HG02870 (cell line): ENCODE measurements around the gene PARP11.
"Not testable (repeated sequence)": the region's sequence is repeated elsewhere in the genome, so short reads cannot be mapped to it uniquely, and the experiment has no call there.

Experiments
- ATAC-seq: cut with Tn5 transposase; IDR thresholded peaks from one replicate; pipeline ENCODE4 v1.9.1; 2021; ENCODE audit warnings: mild to moderate bottlenecking, moderate library complexity; ENCODE audit not compliant: unreplicated experiment

PARP11 gene

DNA sequence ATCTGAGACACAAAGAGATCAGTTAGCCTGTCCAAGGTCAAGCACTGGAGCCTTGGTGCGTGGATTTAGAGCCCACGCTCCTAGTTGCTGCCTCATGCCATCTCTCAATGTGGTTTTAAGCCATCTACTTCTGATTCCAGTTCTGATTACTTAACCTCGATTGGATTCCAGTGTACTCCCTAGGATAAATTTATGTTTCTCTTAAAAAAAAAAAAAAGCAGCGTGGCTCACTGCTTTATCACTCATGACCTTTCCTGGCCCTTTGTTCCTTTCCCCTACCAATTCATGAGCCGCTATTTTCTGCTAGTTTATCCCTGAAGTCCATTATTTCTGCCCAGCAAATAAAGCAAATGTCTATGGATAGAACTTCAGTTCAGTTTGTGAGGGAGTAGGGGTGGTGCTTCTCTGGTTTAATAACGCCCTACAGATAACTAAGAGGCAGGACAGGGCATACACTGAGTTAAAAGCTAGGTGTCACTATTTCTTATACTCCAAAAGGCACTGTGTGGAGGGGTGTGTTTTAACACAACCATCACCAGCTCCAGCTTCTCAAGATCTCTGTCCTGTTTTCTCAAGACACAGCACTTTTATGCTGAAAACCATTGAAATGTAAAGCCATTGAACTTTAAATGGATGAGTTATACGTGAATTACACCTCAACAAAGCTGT, 9.8 kb upstream of the PARP11 start:
- ATAC-seq, result no peak

DNA sequence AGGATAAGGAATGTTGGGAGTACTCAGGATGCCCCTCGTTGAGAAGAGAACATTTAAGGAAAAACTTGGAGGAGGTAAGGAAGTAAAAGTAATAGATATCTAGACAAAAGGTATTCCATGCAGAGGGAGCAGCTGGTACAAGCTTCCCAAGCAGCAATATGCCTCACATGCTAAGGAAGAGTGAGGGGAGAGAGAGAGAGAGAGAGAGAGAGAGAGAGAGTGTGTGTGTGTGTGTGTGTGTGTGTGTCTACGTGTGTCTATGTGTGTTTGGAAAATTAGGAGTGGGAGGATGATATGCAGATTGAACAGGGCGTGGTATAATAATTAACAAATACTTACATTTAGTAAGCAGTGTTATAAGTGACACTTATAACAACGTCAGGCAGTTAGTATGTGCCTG, 9.2 kb upstream of the PARP11 start:
- ATAC-seq, result no peak

DNA sequence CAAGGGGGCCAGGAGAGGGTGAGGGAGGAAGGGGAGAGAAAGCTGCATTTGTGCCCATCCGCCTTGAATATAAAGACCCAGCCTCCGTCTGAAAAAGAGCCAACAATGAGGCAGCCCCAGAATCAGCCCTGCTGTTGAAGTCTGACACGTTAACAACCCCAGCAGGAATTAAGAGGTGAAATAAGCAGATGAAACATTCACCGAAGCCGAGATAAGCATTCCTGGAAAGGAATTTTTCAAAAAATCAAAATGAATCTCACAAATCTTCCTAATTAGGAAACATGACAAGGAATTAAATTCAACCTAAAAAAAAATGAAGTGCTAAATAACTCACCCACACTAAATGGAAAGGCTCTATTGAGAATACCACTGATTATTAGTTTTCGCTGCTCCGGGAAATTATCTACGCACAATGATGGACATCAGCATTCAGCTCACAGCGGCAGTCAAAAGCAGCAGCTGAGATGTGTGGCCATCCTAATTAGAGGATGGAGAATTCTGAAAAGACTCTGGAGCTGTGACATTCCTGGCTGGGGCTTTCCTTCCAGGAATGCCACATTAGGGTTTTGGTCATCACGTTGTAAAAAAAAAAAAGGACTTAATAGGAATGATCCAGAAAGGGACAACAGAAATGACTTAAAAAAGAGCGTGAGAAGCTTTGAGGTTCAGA, 8.2 kb upstream of the PARP11 start:
- ATAC-seq, result no peak

DNA sequence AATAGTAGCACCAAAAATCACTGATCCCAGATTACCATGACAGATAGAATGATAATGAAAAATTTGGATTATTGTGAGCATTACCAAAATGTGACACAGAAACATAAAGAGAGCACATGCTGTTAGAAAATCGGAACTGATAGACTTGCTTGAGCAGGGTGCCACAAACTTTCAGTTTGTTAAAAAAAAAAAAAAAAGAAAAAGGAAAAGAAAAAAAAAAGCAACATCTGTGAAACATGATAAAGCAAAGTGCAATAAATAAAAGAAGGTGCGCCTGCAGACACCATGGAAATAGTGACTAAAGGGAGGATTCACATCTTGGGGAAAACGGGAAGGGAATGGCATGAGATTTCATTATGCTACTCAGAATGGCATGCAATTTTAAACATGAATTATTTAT, 6.6 kb upstream of the PARP11 start:
- ATAC-seq, result no peak

DNA sequence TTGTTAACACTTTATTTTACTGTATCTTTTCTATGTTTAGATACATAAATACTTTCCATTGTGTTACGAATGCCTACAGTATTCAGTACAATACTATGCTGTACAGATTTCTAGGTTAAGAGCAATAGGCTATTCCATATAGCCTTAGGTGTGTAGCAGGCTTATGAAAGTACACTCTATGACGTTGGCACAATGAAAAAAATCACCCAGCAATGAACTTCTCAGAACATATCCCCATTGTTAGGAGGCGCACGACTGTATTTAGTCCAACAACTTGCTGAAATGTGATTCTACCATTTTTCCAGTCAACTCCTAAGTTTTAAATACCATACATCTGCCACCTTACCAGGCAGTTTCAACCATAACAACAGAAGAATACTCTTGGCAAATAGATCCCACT, 1.8 kb downstream of the PARP11 start:
- ATAC-seq, result no peak

DNA sequence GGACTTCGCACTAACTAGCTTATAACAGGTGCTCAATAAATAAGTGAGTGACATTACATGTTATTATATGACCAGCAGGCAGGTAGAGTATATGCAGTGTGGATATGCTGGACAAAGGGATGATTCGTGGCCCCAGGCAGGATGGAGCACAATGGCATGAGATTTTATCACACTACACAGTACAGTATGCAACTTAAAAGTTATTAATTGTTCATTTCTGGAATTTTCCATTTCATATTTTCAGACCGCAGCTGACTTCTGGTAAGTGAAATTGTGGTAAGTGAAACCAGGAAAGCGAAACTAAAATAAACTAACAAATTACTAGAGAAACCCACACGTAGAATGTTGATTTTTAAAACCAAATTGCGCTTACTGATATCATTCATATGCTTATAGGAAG, 3.3 kb downstream of the PARP11 start:
- no peak for ATAC-seq

DNA sequence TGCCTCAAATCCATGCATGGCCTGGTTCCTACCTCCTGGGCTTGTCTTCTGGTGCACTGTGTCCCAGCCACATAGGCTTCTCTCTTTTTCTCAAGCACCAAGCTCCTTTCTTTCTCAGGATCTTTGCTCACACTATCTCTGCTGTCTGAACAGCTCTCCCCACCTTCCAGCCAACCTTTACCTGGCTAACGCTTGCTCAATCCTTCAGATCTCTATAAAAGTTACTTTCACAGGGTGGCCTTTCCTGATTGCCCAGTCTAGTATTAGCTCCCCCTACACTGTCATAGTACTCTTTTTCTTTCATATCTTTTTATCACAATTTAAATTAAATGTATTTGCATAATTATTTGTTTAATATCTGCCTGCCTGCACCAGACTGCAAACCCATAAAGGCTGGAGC, 3.8 kb downstream of the PARP11 start:
- no peak for ATAC-seq

DNA sequence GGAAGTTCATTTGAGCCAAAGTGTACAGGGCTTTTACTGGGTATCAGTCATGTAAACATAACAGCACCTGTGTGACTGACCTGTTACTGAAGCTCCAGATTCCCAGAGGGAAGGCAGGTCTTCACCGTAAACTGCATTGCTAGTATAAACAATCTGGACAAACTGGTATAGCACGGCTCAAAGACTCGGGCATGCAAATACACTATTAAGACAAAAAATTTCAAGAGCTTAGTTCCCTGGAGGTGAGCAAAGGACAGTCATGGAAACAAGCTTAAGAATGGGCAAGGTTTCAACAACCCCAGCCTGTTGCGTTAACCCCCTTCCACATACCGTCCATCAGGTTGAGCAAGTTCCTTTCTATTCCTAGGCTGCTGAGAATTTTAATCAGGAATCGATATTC, 9.4 kb downstream of the PARP11 start:
- ATAC-seq, result no peak

DNA sequence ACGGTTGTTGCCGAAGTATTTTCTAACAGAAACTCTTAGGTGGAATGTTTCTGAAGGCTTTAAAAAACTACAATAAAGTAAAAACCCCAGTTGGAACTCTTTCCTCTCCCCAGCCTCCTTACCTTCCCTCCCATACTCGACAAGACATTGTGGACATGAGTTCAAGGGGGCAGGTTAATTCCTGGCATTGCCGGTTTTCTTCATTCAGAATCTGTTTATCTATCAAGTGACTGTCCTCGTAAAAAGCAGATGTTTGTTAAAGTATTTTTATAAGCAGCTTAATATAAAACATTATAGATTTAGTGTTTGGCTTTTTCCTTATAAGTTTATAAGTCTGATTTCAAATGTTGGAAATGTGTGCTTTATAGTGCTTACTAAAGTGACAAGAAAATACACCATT, 30.7 kb downstream of the PARP11 start:
- ATAC-seq, result no peak

DNA sequence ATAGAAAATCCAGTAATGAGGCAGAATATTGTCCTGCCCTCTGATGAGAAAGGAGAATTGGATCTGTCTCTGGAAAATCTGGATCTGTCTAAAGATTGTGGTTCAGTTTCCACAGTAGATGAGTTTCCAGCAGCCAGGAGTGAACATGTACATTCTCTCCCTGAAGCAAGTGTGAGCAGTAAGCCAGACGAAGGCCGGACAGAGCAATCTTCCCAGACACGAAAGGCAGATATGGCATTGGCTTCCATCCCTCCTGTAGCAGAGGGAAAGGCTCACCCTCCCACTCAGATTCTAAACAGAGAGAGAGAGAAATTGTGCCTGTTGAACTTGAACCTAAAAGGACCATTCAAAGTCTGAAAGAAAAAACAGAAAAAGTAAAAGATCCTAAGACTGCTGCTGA, 31.4 kb downstream of the PARP11 start:
- no peak for ATAC-seq

DNA sequence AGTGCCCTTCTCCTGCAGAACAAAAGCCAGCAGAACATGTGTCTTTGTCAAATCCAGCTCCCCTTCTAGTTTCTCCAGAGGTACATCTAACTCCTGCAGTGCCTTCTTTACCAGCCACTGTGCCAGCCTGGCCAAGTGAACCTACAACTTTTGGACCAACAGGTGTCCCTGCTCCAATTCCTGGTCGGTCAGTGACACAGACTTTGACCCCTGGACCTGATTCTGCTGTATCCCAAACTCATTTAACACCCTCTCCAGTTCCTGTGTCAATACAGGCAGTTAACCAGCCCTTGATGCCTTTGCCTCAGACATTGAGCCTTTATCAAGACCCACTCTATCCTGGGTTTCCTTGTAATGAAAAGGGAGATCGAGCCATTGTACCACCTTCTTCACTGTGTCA, 32.4 kb downstream of the PARP11 start:
- not testable (repeated sequence) for ATAC-seq

DNA sequence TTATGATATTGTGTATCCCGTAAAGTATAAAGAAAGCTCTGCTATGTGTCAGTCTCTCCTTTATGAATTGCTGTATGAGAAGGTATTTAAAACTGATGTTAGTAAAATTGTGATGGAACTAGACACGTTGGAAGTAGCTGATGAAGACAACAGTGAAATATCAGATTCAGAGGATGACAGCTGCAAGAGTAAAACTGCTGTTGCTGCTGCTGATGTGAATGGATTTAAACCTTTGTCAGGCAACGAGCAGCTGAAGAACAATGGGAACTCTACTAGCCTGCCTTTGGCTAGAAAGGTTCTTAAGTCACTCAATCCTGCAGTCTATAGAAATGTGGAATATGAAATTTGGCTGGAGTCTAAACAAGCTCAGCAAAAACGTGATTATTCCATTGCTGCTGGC, 33.5 kb downstream of the PARP11 start:
- ATAC-seq, result not testable (repeated sequence)

DNA sequence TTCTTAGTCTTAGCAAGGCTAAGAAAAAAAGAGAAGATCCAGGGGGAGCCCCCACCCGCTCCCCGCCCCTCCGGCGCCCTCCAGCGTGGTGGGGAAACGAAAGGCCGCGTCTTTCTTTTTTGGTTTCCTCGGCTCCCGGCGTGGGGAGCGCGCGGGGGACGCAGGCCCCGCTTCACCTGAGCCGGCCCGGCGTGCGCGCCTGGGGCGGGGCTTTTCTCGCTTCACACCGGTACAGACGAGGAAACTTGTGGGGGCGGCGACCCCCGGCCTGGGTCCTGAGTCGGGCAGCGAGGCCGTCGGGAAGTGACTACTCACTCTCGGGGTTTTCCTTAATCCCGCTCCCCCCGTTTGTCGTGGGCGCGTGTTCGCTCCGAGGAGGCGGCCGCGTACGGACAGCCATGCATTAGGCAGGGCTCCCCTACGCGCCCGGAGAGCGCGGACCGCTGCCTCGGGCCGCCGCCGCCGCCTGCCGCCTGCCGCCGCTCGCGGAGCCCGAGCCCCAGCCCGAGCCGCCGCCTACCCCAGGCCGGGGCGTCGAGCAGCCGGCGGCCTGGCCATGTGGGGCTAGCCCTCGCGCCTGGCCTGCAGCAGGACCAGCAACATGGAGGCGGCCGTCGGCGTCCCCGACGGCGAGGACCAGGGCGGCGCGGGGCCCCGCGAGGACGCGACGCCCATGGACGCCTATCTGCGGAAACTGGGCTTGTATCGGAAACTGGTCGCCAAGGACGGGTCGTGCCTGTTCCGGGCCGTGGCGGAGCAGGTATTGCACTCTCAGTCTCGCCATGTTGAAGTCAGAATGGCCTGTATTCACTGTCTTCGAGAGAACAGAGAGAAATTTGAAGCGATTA, 34.3 kb downstream of the PARP11 start:
- not testable (repeated sequence) for ATAC-seq

DNA sequence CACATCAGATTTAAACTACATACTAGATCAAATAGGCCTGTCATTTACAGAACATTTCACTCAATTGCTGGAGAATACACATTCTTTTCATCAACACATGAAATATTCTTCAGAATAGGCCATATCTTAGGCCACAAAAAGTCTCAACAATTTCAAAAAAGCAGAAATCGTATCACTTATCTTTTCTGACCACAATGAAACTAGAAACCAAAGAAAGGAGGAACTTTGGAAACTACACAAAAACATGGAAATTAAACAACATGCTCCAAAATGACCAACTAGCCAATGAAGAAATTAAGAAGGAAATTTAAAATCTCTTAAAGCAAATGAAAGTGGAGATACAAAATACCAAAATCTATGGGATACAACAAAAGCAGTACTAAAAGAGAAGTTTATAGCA, 35.1 kb downstream of the PARP11 start:
- ATAC-seq, result no peak

DNA sequence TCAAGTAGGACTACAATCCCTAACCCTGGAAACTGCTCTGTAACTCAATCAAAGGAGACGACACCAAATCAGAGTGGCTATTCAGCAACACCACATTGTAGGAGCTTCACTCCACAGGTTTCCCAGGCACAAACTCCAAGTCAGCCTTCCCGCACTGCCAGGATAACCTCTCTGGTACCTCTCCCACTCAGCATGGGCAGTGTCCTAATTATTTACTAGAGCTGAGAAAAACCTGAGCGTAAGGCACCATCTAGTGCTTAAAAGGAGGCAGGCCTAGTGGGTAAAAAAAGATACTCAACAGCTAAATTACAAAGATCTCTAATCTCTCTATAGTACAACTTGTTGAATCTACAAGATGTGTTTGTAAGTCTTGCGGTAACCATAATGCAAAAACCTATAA, 36.1 kb downstream of the PARP11 start:
- ATAC-seq, result no peak

DNA sequence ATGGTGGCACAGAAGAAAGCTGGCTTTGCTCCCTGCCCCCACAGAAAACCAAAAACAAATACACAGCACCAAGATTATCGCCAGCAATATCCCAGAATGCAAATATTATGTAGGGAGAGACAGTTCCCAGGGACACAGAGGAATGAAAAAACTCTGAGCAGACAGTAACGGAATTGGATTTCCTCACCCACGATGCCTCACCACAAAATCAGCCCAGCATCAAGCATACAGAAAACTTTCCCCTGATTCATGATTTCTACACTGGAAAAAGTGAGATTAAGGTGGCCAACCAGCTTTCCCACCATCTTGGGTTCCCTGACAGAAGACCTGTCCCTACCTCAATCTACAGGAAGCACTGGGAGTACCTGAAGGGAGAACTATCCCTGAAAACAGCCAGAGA, 36.6 kb downstream of the PARP11 start:
- no peak for ATAC-seq

DNA sequence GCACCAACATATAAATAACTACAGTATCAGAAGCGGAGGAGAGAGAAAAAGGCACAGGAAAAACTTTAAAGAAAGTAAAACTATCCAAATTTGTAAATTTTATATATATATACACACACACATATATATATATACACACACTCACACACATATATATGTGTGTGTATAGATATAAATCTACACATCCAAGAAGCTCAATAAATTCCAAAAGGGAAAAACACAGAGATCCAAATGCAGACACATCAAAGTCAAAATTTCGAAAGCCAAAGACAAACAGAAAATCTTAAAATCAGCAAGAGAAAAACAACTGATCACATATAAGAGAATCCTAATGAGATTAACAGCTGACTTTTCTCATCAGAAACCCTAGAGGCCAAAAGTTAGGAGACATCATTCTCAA, 37.3 kb downstream of the PARP11 start:
- ATAC-seq, result no peak

DNA sequence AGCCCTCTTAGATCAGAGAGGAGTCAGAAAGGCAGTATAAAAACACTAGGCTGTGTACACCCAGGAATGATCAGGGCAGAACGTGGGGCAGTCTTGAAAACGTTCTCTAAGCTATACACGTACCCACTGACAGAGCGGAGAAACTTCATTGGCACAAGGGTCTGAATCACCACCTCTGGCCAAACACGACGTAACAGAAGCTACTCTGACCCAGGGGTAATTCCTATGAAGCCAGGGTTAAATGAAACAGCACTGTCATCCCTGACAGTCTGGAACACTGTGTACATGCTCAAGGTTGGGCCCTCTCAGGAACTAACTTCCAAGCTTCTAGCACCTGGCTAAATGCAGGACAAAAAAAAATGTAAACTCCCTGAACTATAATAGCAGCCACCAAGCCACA, 38.4 kb downstream of the PARP11 start:
- no peak for ATAC-seq

DNA sequence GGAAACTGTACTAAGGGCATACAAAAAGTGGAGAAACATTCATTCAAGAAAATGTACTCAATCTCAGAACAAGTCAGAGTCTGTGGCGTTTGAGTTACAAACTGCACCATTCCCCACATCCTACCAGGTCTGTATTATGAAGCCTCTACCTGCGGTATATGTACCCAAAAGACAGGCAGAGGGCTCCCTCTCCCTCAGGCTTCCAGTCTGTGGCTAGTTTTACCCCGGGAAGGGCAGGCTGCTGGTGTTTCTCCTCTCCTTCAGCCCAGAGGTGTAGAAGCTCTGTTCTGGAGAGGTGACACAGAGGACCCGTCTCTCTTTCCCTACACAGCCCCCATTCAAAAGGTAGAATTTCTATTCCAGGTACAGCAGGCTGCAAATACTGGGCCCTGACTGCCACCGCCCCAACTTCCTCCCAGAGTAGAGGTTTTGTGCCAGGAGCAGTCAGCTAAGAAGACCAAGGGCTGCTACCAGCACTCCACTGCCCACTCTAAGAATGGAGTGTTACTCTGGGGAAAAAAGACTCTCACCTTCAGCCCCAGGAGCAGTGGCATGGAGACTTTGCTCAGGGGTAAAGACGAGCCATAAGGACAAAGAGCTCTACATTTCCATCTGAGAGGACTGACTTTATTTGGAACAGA, 39.4 kb downstream of the PARP11 start:
- no peak for ATAC-seq

DNA sequence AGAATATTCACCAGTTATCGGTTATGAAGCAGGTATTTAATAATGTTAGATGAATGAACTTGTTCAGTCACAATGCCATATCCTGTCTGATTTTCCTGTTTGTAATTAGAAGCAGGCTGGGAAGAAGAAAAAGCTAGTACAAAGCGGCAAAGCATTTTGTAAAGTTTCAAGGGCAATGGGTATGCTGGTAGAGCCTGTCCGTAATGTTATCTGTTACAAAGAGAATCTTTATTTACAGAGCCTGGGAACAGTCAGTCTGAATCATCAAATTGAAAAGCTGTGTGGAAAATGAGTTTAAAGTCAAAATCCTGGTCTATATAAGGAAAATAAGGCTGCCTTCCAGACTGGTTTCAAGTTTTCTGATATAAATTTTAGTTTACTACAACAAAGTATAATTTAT, 40.5 kb downstream of the PARP11 start:
- ATAC-seq, result no peak

DNA sequence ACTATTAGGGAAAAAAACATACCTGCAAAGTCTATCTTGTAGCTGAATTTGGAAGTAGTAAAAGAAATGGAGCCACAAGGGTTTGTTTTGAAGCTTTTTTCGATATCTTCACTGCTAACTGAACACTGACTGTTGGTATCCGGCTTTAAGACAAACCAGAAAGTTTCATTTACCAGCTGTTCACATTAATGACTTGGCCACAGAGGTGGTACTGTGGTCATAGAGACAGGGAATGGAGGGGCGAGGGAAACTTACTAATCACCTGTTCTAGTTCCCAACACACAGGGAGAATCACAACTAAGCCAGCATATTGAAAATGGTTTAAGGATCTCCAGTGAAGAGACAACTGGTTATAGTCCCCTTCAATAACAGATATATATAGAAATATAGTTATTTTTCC, 44.3 kb downstream of the PARP11 start:
- no peak for ATAC-seq
